ENCODE results near the gene CYB5R3.
"Not testable (repeated sequence)": the region's sequence is repeated elsewhere in the genome, so short reads cannot be mapped to it uniquely, and the experiment has no call there.

CYB5R3 gene

DNA sequence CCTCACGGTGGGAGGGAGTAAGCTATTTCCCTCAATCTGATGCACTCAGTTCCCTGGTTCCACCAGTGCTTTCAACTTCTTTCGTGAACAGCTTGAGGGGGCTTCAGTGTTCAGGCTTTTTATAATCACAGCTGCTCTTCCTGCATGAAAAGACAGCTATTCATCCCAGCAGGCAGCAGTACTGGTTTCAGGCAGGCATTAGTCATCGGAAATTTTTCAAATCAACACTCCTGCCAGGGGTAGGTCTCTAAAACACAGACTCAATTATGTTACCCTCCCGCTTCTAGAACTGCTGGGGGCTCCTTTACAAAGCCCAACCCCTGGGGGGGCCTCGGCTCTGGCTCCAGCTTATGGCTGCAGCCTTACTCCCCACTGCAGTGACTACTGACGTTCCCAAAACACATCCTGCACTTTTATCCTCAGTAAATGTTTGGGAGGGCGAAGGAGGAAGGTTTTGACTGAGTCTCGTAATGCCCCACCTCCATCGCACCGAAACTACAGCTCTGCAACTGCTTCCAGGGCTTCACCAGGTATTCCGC lies 40.3 kb downstream of the CYB5R3 start:
- TF ChIP-seq, protein P1, sequence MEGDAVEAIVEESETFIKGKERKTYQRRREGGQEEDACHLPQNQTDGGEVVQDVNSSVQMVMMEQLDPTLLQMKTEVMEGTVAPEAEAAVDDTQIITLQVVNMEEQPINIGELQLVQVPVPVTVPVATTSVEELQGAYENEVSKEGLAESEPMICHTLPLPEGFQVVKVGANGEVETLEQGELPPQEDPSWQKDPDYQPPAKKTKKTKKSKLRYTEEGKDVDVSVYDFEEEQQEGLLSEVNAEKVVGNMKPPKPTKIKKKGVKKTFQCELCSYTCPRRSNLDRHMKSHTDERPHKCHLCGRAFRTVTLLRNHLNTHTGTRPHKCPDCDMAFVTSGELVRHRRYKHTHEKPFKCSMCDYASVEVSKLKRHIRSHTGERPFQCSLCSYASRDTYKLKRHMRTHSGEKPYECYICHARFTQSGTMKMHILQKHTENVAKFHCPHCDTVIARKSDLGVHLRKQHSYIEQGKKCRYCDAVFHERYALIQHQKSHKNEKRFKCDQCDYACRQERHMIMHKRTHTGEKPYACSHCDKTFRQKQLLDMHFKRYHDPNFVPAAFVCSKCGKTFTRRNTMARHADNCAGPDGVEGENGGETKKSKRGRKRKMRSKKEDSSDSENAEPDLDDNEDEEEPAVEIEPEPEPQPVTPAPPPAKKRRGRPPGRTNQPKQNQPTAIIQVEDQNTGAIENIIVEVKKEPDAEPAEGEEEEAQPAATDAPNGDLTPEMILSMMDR (IDR thresholded peaks at IDR 0.05), result no peak
- no peak for DNase-seq (ENCODE audit: low spot score)
- Histone ChIP-seq H3K4me3 (peak overlapping the region; percentile 39), H3K27ac (peak overlapping the region in 1 of 2 donors; percentile 74)

DNA sequence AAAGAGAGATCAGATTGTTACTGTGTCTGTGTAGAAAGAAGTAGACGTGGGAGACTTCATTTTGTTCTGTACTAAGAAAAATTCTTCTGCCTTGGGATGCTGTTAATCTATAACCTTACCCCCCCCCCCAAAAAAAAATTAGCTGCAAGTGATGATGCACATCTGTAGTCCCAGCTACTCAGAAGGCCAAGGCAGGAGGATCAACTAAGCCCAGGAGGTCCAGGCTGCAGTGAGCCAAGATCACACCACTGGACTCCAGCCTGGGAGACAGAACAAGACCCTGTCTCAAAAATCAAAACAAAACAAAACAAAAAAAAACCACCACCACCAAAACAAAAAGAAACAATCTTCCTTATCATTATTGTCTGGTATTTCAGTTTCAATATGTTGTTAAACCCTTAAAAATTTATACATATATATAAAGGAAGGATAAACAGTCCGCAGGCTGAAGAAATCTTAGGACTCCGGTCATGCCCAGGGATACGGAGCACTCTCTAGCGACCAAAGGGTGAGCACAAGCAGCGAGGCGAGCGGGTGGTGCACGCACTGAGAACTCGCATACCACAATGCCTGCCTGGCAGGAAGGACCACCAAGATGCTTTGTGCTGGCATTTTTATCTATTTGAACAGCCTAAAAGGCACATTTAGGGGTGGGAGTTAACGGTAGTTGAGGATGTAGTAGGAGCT lies 40.9 kb downstream of the CYB5R3 start:
- Histone ChIP-seq H3K4me3 (peak overlapping the region; percentile 39), H3K27ac (peak overlapping the region in 1 of 2 donors; percentile 74)
- TF ChIP-seq, protein P1 (IDR thresholded peaks at IDR 0.05), result no peak
- no peak for DNase-seq (ENCODE audit: low spot score)

DNA sequence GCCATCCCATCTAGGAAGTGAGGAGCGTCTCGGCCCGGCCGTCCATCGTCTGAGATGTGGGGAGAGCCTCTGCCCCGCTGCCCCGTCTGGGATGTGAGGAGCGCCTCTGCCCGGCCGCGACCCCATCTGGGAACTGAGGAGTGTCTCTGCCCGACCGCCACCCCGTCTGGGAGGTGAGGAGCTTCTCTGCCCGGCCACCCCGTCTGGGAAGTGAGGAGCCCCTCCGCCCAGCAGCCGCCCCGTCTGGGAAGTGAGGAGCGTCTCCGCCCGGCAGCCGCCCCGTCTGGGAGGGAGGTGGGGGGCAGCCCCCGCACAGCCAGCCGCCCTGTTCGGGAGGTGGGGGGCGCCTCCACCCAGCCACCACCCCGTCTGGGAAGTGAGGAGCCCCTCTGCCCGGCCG lies 41.6 kb downstream of the CYB5R3 start:
- H3K4me3 ChIP-seq; H3K27ac ChIP-seq; DNase-seq (ENCODE audit: low spot score): not testable (repeated sequence)

DNA sequence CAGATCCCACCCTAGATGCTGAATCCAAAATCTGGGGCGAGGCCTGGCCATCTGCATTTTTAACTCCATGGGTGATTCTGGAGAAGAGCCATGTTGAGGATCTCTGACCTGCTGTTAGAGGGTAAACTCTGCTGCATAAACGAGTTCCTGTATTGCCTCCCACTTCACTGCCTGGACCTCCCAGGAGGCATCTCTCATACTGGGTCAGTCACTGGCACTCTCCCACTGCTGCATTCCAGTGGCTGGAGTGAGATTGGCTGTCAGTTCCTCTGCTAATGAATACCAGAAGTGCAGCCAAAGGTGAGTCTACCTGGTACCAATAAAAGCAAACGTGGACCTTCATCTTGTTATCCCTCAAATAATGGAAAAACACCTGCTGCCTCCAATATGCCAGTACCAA lies 44.8 kb downstream of the CYB5R3 start:
- Histone ChIP-seq H3K27ac (no peak overlapping the region), H3K4me3 (no peak overlapping the region)
- no peak for DNase-seq (ENCODE audit: low spot score)
- TF ChIP-seq, protein P1 (IDR thresholded peaks at IDR 0.05), result no peak

DNA sequence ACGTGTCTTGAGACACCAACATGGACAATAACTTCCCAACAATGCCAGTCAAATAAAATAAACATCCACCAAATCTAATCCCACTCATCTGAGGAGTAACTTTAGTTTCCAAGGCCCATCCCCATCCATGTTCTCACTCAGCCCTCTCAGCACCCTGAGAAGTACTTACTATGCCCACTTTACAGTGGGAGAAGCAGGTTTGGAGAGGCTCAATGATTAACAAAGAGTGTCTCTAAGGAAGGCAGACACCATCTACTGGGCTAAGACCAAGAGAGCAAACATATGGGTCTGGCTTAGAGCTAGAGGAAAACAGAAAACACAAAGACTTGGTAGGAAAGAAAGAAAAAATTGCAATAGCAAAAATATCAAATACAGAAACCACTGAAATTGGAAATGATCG lies 45.8 kb downstream of the CYB5R3 start:
- DNase-seq (ENCODE audit: low spot score), result no peak
- TF ChIP-seq, protein P1 (IDR thresholded peaks at IDR 0.05), result no peak
- no peak overlapping the region for H3K4me3 ChIP-seq
- H3K27ac ChIP-seq, result no peak overlapping the region

DNA sequence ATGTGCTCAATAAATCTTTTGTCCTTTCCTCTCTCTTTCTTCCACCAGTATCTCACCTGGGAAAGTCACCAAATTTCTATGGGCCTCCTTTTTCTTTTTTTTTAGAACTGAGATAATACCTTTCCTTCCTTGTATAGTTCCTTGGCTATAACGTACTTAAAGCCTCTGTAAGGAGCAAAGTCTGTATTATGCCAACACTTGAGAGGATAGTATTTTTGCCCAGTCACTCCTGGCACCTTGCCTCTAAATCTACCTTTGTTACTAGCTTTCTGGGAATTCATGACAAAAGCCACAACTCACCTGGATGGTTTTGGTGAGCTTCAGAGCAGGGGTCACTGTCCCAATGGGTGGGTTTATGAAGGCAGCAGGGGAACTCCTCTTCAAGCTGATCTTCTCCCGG lies 46.7 kb downstream of the CYB5R3 start:
- Histone ChIP-seq H3K27ac (no peak overlapping the region), H3K4me3 (no peak overlapping the region)
- TF ChIP-seq, protein P1 (IDR thresholded peaks at IDR 0.05), result no peak
- no peak for DNase-seq (ENCODE audit: low spot score)

DNA sequence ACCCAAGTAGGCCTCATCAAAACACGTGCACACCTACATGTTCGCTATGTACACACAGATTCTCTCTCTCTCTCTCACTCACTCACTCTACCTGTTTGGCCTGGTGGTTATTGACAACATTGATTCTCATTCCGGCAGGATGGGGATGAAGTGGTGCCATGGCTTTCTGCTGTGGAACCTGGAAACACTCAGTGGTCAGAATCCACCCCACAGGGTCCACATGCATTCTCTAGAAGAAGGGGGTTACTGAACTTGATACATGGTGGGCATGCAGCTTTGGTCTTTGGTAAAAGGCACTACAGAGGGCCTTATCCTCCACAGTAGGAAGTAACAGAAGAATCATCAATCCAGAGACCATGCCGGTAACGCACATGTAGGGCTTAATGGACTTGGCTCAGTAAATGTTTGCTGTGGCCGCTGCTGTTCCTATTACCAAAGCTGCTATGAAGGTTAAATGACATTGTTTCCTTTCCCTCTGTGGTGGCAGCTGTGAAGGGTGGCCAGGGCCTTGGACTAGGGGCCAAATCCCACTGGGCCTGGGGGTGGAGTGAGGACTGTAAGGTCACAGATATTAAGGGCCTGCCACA lies 47.2 kb downstream of the CYB5R3 start:
- DNase-seq (ENCODE audit: low spot score), result no peak
- Histone ChIP-seq H3K4me3 (no peak overlapping the region), H3K27ac (no peak overlapping the region)
- TF ChIP-seq, protein P1 (IDR thresholded peaks at IDR 0.05), result no peak
